ENCODE measurements around the gene PSMA6.

DNA sequence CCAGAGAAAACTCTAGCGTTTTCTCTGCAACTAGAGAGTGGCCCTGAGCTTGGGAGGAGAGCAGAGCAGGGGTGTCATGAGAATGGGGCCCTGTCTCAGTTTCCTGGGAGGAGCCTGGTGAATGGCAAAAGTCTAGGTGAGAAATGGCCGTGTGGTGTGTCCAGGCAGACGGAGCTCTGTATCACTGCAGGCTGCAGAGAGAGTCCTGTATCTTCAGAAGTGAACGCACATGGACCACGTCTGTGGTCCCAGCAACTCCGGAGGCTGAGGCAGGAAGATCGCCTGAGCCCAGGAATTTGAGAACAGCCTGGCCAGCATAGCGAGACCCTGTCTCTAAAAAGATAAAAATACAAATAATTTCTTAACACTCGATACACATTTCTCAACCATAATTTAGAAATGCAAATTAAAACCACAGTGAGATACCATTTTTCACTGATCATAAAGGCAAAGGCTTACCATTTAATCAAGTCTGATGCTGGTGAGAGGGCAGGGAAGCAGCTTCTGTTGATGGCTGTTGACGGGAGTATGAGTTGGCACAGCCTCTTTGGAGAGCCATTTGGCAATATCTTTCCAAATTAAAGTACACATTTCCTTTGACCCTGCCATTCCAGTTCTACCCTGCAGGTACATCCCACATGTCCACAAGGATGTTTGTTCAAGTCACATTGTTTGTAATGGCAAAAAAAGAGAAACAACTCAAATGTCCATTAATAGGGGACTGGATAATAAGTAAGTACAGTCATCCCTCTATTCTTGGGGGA lies 61.4 kb downstream of the PSMA6 start:
- TF ChIP-seq, protein P1, sequence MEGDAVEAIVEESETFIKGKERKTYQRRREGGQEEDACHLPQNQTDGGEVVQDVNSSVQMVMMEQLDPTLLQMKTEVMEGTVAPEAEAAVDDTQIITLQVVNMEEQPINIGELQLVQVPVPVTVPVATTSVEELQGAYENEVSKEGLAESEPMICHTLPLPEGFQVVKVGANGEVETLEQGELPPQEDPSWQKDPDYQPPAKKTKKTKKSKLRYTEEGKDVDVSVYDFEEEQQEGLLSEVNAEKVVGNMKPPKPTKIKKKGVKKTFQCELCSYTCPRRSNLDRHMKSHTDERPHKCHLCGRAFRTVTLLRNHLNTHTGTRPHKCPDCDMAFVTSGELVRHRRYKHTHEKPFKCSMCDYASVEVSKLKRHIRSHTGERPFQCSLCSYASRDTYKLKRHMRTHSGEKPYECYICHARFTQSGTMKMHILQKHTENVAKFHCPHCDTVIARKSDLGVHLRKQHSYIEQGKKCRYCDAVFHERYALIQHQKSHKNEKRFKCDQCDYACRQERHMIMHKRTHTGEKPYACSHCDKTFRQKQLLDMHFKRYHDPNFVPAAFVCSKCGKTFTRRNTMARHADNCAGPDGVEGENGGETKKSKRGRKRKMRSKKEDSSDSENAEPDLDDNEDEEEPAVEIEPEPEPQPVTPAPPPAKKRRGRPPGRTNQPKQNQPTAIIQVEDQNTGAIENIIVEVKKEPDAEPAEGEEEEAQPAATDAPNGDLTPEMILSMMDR (IDR thresholded peaks at IDR 0.05) = no peak
- TF ChIP-seq POLR2A (IDR thresholded peaks at IDR 0.05) = no peak
